Body of pancreas (tissue), 4 donors: ENCODE measurements around the gene TCF7L1.

Source experiments
- CTCF ChIP-seq, 7 experiments: fragments of 450-650 bp in 4 of 7; fragments of 200-600 bp in 3 of 7; sonication (generic) in 3 of 7; IDR thresholded peaks; one replicate each; pipeline ENCODE4 v1.5.1; 2016 to 2019; ENCODE audit warnings: antibody characterized with exemption in 7 of 7
- POLR2A ChIP-seq, 3 donors: fragments of 450-650 bp; IDR thresholded peaks; one replicate each; pipeline ENCODE4 v1.6.1; 2016; ENCODE audit warnings: antibody characterized with exemption in 3 of 3, mild to moderate bottlenecking in 2 of 3

GRCh38 chr2:85143463-85144082, 10.4 kb downstream of the TCF7L1 start:
- no peak for TF ChIP-seq CTCF (IDR thresholded peaks at IDR 0.05)
- no peak for TF ChIP-seq POLR2A (IDR thresholded peaks at IDR 0.05)
